GM12878 (cell line): ENCODE measurements around the gene SKA1. TPM values are rescaled to one million over a fixed set of nuclear protein-coding genes. Genes with fewer than 3 reads are reported as not detected.

Experiments used
- ATAC-seq: fragments of 200-7000 bp; cut with Tn5 transposase; 3 replicates; pipeline ENCODE4 v1.9.1; 2020; ENCODE audit warnings: mild to moderate bottlenecking, moderate library complexity
- BruUV-seq: library from RNA; stranded (reverse); fragments of 400-500 nt; replicated peaks from 2 replicates; lab custom pipeline; 2021; lab: Mats Ljungman, UMichigan
- CTCF ChIA-PET: fragments of 300-600 bp; sonication (Branson Sonifier 250); formaldehyde crosslinking; extraction: SDS; loops from one replicate; lab custom pipeline; 2021; ENCODE audit warnings: inconsistent platforms; lab: Yijun Ruan, JAX
- POLR2A ChIA-PET: fragments of 350-600 bp; formaldehyde crosslinking; extraction: SDS; loops from one replicate; lab custom pipeline; 2021; ENCODE audit warnings: inconsistent platforms; lab: Charles Lee
- RAD21 ChIA-PET: fragments of 300-600 bp; sonication (Branson Sonifier 250); formaldehyde crosslinking; loops from one replicate; lab custom pipeline; 2023; ENCODE audit warnings: antibody characterized with exemption; ENCODE audit not compliant: unreplicated experiment; lab: Charles Lee
- SMC1A ChIA-PET: fragments of 300-600 bp; sonication (Branson Sonifier 250); formaldehyde crosslinking; loops from one replicate; lab custom pipeline; 2023; ENCODE audit not compliant: unreplicated experiment, uncharacterized antibody; lab: Charles Lee
- DNase-seq: peaks from one replicate; pipeline ENCODE4 v3.0.0-alpha.2; 2011; ENCODE audit warnings: low read depth, low spot score
- FAIRE-seq: peaks from 3 replicates; lab custom pipeline; 2011; peaks lifted over from hg19 to GRCh38; lab: Jason Lieb, UNC
- H2AFZ ChIP-seq: 2 replicates; pipeline ENCODE4 v1.6.0; 2011; ENCODE audit warnings: low read depth, low read length, control low read depth; ENCODE audit not compliant: control insufficient read depth
- H3K27ac ChIP-seq: 2 replicates; pipeline ENCODE4 v1.5.1; 2011; ENCODE audit warnings: control low read depth; ENCODE audit not compliant: control insufficient read depth, insufficient read depth
- H3K27me3 ChIP-seq, 2 experiments: replicated peaks in 1 of 2; 2 replicates each; pipeline versions ENCODE4 v1.6.0 to v1.6.1; 2011; ENCODE audit warnings: low read length in 1 of 2; ENCODE audit not compliant: control insufficient read depth in 2 of 2, insufficient read depth in 2 of 2
- H3K36me3 ChIP-seq, 2 experiments: 2 replicates each; pipeline ENCODE4 v1.5.1; 2011; ENCODE audit warnings: low read length in 1 of 2; ENCODE audit not compliant: control insufficient read depth in 2 of 2, insufficient read depth in 2 of 2
- H3K4me1 ChIP-seq: 2 replicates; pipeline ENCODE4 v1.6.1; 2011; ENCODE audit warnings: mild to moderate bottlenecking, low read length, moderate library complexity, mixed read lengths; ENCODE audit not compliant: control insufficient read depth, insufficient read depth
- H3K4me2 ChIP-seq: 2 replicates; pipeline ENCODE4 v1.6.0; 2011; ENCODE audit warnings: control low read depth; ENCODE audit not compliant: control insufficient read depth, insufficient read depth
- H3K4me3 ChIP-seq: fragments of 200-600 bp; sonication (generic); 2 replicates; pipeline ENCODE4 v1.5.1; 2016
- H3K79me2 ChIP-seq: 2 replicates; pipeline ENCODE4 v1.6.0; 2011; ENCODE audit warnings: low read length; ENCODE audit not compliant: control insufficient read depth, insufficient read depth
- H3K9ac ChIP-seq: 2 replicates; pipeline ENCODE4 v1.8.0; 2011; ENCODE audit warnings: low read length, control low read depth, mixed read lengths; ENCODE audit not compliant: control insufficient read depth, insufficient read depth
- H3K9me3 ChIP-seq: replicated peaks from 3 replicates; pipeline ENCODE4 v1.5.1; 2011; ENCODE audit warnings: mild to moderate bottlenecking, low read length; ENCODE audit not compliant: control insufficient read depth, insufficient read depth
- H4K20me1 ChIP-seq: 2 replicates; pipeline ENCODE4 v1.6.0; 2011; ENCODE audit not compliant: control insufficient read depth, insufficient read depth
- BHLHE40 ChIP-seq, 2 experiments: fragments of 450-650 bp in 1 of 2; IDR thresholded peaks; 2 replicates each; pipeline ENCODE4 v1.6.1; 2011 to 2017; ENCODE audit warnings: low read depth in 2 of 2, borderline replicate concordance in 1 of 2, improper control_type of control experiment in 1 of 2, low read length in 1 of 2, mild to moderate bottlenecking in 1 of 2
- FOS ChIP-seq: IDR thresholded peaks from 3 replicates; pipeline ENCODE4 v1.6.1; 2011; ENCODE audit warnings: borderline replicate concordance; ENCODE audit not compliant: insufficient read length; ENCODE audit errors: extremely low read depth
- LARP7 ChIP-seq: fragments of 450-650 bp; IDR thresholded peaks from 2 replicates; pipeline ENCODE4 v1.6.1; 2017; ENCODE audit warnings: mild to moderate bottlenecking
- MLLT1 ChIP-seq: fragments of 450-650 bp; IDR thresholded peaks from 2 replicates; pipeline ENCODE4 v1.6.1; 2016; ENCODE audit warnings: mild to moderate bottlenecking
- MTA2 ChIP-seq: fragments of 450-650 bp; IDR thresholded peaks from 2 replicates; pipeline ENCODE4 v1.6.1; 2016; ENCODE audit warnings: low read depth, mild to moderate bottlenecking, moderate library complexity
- MTA3 ChIP-seq: IDR thresholded peaks from 2 replicates; pipeline ENCODE4 v1.6.1; 2012; ENCODE audit warnings: low read length, inconsistent platforms, borderline replicate concordance
- MYC ChIP-seq: IDR thresholded peaks from 2 replicates; pipeline ENCODE4 v1.6.1; 2011; ENCODE audit warnings: mild to moderate bottlenecking, low read length, moderate library complexity, inconsistent platforms; ENCODE audit not compliant: insufficient read depth, insufficient replicate concordance, insufficient read length, severe bottlenecking
- SIN3A ChIP-seq: IDR thresholded peaks from 2 replicates; pipeline ENCODE4 v1.6.1; 2012; ENCODE audit warnings: low read depth, low read length, improper control_type of control experiment
- USF2 ChIP-seq: IDR thresholded peaks from 2 replicates; pipeline ENCODE4 v1.6.1; 2011; ENCODE audit warnings: low read depth, low read length, improper control_type of control experiment, borderline replicate concordance
- ZBTB11 ChIP-seq: fragments of 450-650 bp; formaldehyde crosslinking; IDR thresholded peaks from 2 replicates; pipeline ENCODE4 v1.5.0; 2022; ENCODE audit warnings: mild to moderate bottlenecking, missing genetic modification characterization
- WGBS: methylation state at CpG from one replicate; pipeline ENCODE4 v1.1.6; 2016; ENCODE audit warnings: low lambda C conversion rate; ENCODE audit not compliant: insufficient replicate concordance, insufficient coverage; ENCODE audit errors: missing lambda C conversion rate; 5-methylcytosine and 5-hydroxymethylcytosine counted together
- in situ Hi-C: fragments of 300-500 bp; cut with MboI; formaldehyde crosslinking; loops from 9 replicates; pipeline ENCODE4 v1.14.3; 2018; ENCODE audit warnings: mixed read lengths
- intact Hi-C: fragments of 100-400 bp; cut with micrococcal nuclease; formaldehyde crosslinking; loops from one replicate; pipeline ENCODE4 v1.14.2; 2022; ENCODE audit not compliant: unreplicated experiment
- polyA plus RNA-seq, 11 experiments: library from polyadenylated mRNA; depleted of rRNA in 4 of 11; unstranded in 6 of 11; stranded (reverse) in 5 of 11; fragments of >200 nt; fragmentation: Nextera tagmentation in 4 of 11; fragmentation: Illumina TruSeq in 1 of 11; extraction: Ambion mirVana in 4 of 11; extraction: Trizol in 1 of 11; gene quantifications; 1 replicate in 1 of 11; 2 replicates in 10 of 11; pipeline versions ENCODE4 v1.2.1 to v1.2.3, GENCODE V29; 2011 to 2016; ENCODE audit warnings: inconsistent platforms in 2 of 11, missing spikeins in 2 of 11, low read depth in 1 of 11
- total RNA-seq, 4 experiments: library from RNA; depleted of rRNA in 3 of 4; stranded (reverse); fragments of >200 nt in 3 of 4; fragmentation: Illumina TruSeq in 1 of 4; extraction: Trizol in 1 of 4; gene quantifications; 2 replicates each; pipeline versions ENCODE4 v1.2.1 to v1.2.3, GENCODE V29; 2013 to 2021
- TF ChIP-seq, protein P1 (sequence below): fragments of 450-650 bp; IDR thresholded peaks from 2 replicates; pipeline ENCODE4 v1.6.1; 2016; ENCODE audit warnings: mild to moderate bottlenecking
- TF ChIP-seq, protein P2 (sequence below): fragments of 450-650 bp; IDR thresholded peaks from 2 replicates; pipeline ENCODE4 v1.6.1; 2017; ENCODE audit warnings: mild to moderate bottlenecking, low read depth, inconsistent platforms; ENCODE audit not compliant: poor library complexity, severe bottlenecking

Gene SKA1
- total and polyA plus RNA-seq, 10 of the 15 experiments (the other 5 are each of a cell fraction or from before 2014, with no cell fraction given) = 16.4 to 36.7 (median 31.1) TPM

GRCh38 chr18:50374220-50374752, 560 bp upstream of the SKA1 start:
- DNase-seq (no peak), ATAC-seq (no peak), FAIRE-seq (no peak)
- H4K20me1 ChIP-seq = no peaks in the 10 kb centered on the region
- BruUV-seq = TSS peak; percentile 94
- intact Hi-C loops (no loop called here), in situ Hi-C loops (no loop called here)
- ChIA-PET SMC1A (interaction anchor here (0.7 to 4.7 kb wide), 6 partner anchors 11 to 245 kb away, joined by 3 to 35 read pairs (median 3); no protein-coding TSS in a partner anchor), CTCF (interaction anchor here (1.0 to 2.2 kb wide), 7 partner anchors 17 to 179 kb away, joined by 3 to 12 read pairs (median 4); partner anchors contain the start of gene MYO5B), POLR2A (interaction anchor here (0.8 to 1.9 kb wide), 7 partner anchors 12 to 108 kb away, joined by 3 to 6 read pairs (median 3); partner anchors contain the start of genes CFAP53 and MBD1), RAD21 (interaction anchor here (1.3 to 1.5 kb wide), 2 partner anchors 17 to 864 kb away, joined by 3 to 12 read pairs; no protein-coding TSS in a partner anchor)
- WGBS = 78% methylated on average over 8 of the region's 8 CpGs
- peak overlapping the region; percentile 76 for H3K9ac ChIP-seq
- H3K36me3 ChIP-seq = no peaks in the 10 kb centered on the region; a peak in 2 of 4 replicates
- H2AFZ ChIP-seq = peak overlapping the region; percentile 96
- TF ChIP-seq MLLT1 (peak; percentile 54), FOS (no peak), LARP7 (no peak), USF2 (no peak), ZBTB11 (CRISPR knock-in tag) (no peak), BHLHE40 (IDR thresholded peaks at IDR 0.05; ENCODE audit: borderline replicate concordance in 1 of 2, low read depth in 2 of 2, low read length in 1 of 2) (no peak), MTA2 (no peak), SIN3A (no peak), MYC (no peak), MTA3 (no peak)
- TF ChIP-seq, protein P1, sequence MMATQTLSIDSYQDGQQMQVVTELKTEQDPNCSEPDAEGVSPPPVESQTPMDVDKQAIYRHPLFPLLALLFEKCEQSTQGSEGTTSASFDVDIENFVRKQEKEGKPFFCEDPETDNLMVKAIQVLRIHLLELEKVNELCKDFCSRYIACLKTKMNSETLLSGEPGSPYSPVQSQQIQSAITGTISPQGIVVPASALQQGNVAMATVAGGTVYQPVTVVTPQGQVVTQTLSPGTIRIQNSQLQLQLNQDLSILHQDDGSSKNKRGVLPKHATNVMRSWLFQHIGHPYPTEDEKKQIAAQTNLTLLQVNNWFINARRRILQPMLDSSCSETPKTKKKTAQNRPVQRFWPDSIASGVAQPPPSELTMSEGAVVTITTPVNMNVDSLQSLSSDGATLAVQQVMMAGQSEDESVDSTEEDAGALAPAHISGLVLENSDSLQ = no peak
- TF ChIP-seq, protein P2, sequence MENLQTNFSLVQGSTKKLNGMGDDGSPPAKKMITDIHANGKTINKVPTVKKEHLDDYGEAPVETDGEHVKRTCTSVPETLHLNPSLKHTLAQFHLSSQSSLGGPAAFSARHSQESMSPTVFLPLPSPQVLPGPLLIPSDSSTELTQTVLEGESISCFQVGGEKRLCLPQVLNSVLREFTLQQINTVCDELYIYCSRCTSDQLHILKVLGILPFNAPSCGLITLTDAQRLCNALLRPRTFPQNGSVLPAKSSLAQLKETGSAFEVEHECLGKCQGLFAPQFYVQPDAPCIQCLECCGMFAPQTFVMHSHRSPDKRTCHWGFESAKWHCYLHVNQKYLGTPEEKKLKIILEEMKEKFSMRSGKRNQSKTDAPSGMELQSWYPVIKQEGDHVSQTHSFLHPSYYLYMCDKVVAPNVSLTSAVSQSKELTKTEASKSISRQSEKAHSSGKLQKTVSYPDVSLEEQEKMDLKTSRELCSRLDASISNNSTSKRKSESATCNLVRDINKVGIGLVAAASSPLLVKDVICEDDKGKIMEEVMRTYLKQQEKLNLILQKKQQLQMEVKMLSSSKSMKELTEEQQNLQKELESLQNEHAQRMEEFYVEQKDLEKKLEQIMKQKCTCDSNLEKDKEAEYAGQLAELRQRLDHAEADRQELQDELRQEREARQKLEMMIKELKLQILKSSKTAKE = peak; percentile 13
- peak overlapping the region; percentile 82 for H3K27ac ChIP-seq
- peaks cover 6% of the 10 kb centered on the region for H3K9me3 ChIP-seq
- H3K79me2 ChIP-seq = peaks cover 13% of the 10 kb centered on the region
- H3K27me3 ChIP-seq = no peaks in the 10 kb centered on the region
- H3K4me1 ChIP-seq = peaks cover 7% of the 10 kb centered on the region
- H3K4me3 ChIP-seq = peak overlapping the region; percentile 34; the same call in 1 of the 2 replicates
- peak overlapping the region; percentile 93 for H3K4me2 ChIP-seq
